Peyer's patch (tissue), 4 donors: ENCODE measurements around the gene HTR7. TPM values are rescaled to one million over a fixed set of nuclear protein-coding genes. Genes with fewer than 3 reads are reported as not detected.

Experiments used
- DNase-seq, 3 donors: peaks; one replicate each; pipeline ENCODE4 v3.0.0-alpha.2; 2017 to 2019
- H3K27ac ChIP-seq, 4 donors: fragments of 200-600 bp; sonication (generic); one replicate each; pipeline ENCODE4 v1.5.1; 2016 to 2019
- H3K27me3 ChIP-seq, 2 donors: fragments of 200-600 bp; sonication (generic); one replicate each; pipeline ENCODE4 v1.5.1; 2019
- H3K36me3 ChIP-seq, 3 donors: fragments of 200-600 bp; sonication (generic); one replicate each; pipeline ENCODE4 v1.5.1; 2016 to 2019
- H3K4me1 ChIP-seq, 4 donors: fragments of 200-600 bp; sonication (generic); one replicate each; pipeline ENCODE4 v1.5.1; 2016 to 2019
- H3K4me3 ChIP-seq, 4 donors: fragments of 200-600 bp; sonication (generic); 1 replicate in 3 of 4; 2 replicates in 1 of 4; pipeline ENCODE4 v1.5.1; 2016 to 2019; ENCODE audit warnings: mild to moderate bottlenecking in 1 of 4
- H3K9me3 ChIP-seq, 4 donors: fragments of 200-600 bp; sonication (generic); one replicate each; pipeline ENCODE4 v1.5.1; 2016 to 2019; ENCODE audit warnings: mild to moderate bottlenecking in 1 of 4
- POLR2A ChIP-seq, 2 donors: fragments of 450-650 bp; IDR thresholded peaks; one replicate each; pipeline ENCODE4 v1.5.1; 2017; ENCODE audit warnings: antibody characterized with exemption in 2 of 2, mild to moderate bottlenecking in 2 of 2, moderate library complexity in 2 of 2
- small RNA-seq, 2 donors: library from RNA; depleted of rRNA; stranded (forward); fragments of <200 nt; gene quantifications; one replicate each; pipeline ENCODE3, GENCODE V24; 2016
- total RNA-seq, 4 donors: library from RNA; depleted of rRNA; stranded (reverse); fragments of >200 nt; gene quantifications; one replicate each; pipeline ENCODE4 v1.1.0, GENCODE V29; 2016
- TF ChIP-seq, protein P1 (sequence below), 6 experiments: fragments of 450-650 bp in 4 of 6; fragments of 200-600 bp in 2 of 6; sonication (generic) in 1 of 6; IDR thresholded peaks; one replicate each; pipeline ENCODE4 v1.5.1; 2017 to 2019; ENCODE audit warnings: antibody characterized with exemption in 6 of 6, mild to moderate bottlenecking in 3 of 6, moderate library complexity in 1 of 6

HTR7 gene
- total RNA-seq, 4 donors from 2014 or later = 0.35 to 9.1 (median 0.85) TPM

DNA sequence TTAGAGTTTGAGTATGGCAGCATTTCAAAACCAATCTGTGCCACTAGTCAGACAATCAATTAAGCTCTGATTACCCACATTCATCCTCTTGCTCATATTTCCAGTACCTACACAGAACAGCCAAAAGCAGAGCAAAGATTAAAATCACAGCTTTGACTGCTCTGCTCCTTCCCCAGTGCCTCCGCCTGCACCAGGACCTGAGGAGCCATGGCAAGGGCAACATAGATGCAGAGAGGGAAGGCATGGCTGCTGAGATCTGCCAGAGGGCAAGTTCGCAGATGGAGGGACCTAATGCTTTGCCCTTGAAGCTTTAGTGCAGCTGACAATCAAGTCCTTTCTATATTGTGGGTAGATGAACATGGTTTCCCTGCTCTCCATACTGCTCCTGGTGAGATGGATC is 148.1 kb downstream of the HTR7 start:
- Histone ChIP-seq H3K27ac (no peak overlapping the region), H3K9me3 (no peaks in the 10 kb centered on the region)

DNA sequence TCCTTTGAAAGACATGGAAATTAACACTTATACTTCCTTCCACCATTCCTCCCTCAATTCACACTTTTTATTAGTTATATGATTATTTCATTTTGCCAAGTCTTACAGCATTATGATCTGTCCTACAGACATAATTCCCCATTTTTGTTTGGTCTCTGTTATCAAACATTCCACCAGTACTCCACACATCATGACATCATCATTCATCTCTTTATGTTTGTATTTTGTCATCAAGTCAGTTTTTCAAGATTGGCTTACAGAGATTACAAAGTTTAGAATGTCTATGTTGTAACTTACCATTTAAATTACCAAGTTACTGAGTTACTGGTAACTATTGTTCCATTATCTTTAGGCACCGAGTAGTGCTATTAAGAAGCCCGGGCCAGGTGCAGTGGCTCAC is 150.2 kb downstream of the HTR7 start:
- H3K4me1 ChIP-seq = no peaks in the 10 kb centered on the region
- H3K27me3 ChIP-seq = no peaks in the 10 kb centered on the region
- no peak overlapping the region for H3K4me3 ChIP-seq
- H3K36me3 ChIP-seq = no peaks in the 10 kb centered on the region
- TF ChIP-seq POLR2A (IDR thresholded peaks at IDR 0.05) = no peak
- TF ChIP-seq, protein P1, sequence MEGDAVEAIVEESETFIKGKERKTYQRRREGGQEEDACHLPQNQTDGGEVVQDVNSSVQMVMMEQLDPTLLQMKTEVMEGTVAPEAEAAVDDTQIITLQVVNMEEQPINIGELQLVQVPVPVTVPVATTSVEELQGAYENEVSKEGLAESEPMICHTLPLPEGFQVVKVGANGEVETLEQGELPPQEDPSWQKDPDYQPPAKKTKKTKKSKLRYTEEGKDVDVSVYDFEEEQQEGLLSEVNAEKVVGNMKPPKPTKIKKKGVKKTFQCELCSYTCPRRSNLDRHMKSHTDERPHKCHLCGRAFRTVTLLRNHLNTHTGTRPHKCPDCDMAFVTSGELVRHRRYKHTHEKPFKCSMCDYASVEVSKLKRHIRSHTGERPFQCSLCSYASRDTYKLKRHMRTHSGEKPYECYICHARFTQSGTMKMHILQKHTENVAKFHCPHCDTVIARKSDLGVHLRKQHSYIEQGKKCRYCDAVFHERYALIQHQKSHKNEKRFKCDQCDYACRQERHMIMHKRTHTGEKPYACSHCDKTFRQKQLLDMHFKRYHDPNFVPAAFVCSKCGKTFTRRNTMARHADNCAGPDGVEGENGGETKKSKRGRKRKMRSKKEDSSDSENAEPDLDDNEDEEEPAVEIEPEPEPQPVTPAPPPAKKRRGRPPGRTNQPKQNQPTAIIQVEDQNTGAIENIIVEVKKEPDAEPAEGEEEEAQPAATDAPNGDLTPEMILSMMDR (IDR thresholded peaks at IDR 0.05) = no peak
- H3K27ac ChIP-seq = no peak overlapping the region
- H3K9me3 ChIP-seq = no peaks in the 10 kb centered on the region
- DNase-seq = no peak

More for the DNA sequence above, 148.1 kb downstream of the HTR7 start:
- DNase-seq = no peak
- Histone ChIP-seq H3K36me3 (no peaks in the 10 kb centered on the region), H3K4me3 (no peak overlapping the region), H3K27me3 (no peaks in the 10 kb centered on the region), H3K4me1 (no peaks in the 10 kb centered on the region)
- no peak for TF ChIP-seq POLR2A (IDR thresholded peaks at IDR 0.05)
- TF ChIP-seq, protein P1 (IDR thresholded peaks at IDR 0.05) = no peak

DNA sequence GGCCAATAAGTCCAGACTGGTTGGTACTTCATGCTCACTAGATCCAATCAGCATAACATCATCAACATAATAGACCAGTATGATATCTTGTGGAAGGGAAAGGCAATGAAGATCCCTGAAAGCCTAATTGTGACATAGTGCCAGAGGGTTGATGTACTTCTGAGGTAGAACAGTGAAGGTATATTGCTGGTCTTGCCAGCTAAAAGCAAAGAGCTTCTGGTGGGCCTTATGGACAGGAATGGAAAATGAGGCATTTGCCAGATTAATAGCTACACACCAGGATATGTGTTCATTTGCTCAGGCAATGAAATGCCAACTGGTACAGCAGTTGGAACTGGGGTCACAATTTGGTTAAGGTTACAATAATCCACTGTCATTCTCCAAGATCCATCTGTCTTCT is 156.4 kb downstream of the HTR7 start:
- TF ChIP-seq POLR2A (IDR thresholded peaks at IDR 0.05) = no peak
- TF ChIP-seq, protein P1 (IDR thresholded peaks at IDR 0.05) = no peak
- no peaks in the 10 kb centered on the region for H3K4me1 ChIP-seq
- no peak for DNase-seq
- no peaks in the 10 kb centered on the region for H3K27me3 ChIP-seq
- no peak overlapping the region for H3K27ac ChIP-seq
- no peak overlapping the region for H3K4me3 ChIP-seq
- H3K9me3 ChIP-seq = no peaks in the 10 kb centered on the region
- no peaks in the 10 kb centered on the region for H3K36me3 ChIP-seq

DNA sequence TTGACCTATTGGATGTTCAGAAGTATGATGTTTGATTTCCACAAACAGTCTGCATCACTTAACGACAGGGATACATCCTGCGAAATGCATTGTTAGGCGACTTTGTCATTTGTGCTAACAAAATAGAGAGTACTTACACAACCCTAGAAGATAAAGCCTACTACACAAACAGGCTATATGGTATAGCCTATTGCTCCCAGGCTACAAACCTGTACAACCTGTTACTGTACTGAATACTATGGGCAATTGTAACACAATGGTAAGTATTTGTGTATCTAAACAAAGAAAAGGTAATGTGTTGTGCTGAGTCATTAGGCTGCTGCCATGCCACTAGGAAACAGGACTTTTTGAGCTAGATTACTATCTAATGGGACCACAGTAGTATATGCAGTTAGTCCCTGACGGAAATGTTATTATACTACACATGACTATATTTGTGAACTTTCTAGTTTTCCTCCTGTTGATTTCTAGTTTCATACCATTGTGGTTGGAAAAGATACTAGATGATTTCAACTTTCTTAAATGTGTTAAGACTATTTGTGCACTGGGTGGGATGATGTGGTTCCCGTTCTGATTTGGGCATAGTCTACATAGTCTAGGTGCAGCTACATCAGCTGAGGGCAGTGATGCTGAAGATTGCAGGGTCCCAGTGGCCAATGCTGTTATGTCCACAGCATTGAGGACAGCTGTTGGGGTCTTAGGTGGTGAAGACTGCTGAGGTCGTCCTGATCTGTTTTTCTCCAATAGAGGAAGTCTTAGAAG is 161.7 kb downstream of the HTR7 start:
- Histone ChIP-seq H3K9me3 (no peaks in the 10 kb centered on the region), H3K27me3 (no peaks in the 10 kb centered on the region), H3K4me1 (no peaks in the 10 kb centered on the region), H3K36me3 (no peaks in the 10 kb centered on the region), H3K4me3 (no peak overlapping the region), H3K27ac (no peak overlapping the region)
- TF ChIP-seq, protein P1 (IDR thresholded peaks at IDR 0.05) = no peak
- TF ChIP-seq POLR2A (IDR thresholded peaks at IDR 0.05) = no peak
- DNase-seq = no peak

Small RNAs within 50 kb of the gene (small RNA-seq; reads per million reads assigned to genes)
- gene RF00019 = 0 reads per million in 2 donors

Other genes with a start within 250 kb of the HTR7 start
- 10 to 100 TPM; 16.4 to 53.6 (median 19.6) TPM for gene RPP30, start 13.9 kb upstream of the HTR7 start, total RNA-seq
- gene ANKRD1, start 63.0 kb upstream of the HTR7 start, total RNA-seq = not detected